ENCODE results near the gene DNAJA1.
"Not testable (repeated sequence)": the region's sequence is repeated elsewhere in the genome, so short reads cannot be mapped to it uniquely, and the experiment has no call there.

The DNAJA1 gene

GRCh38 chr9:33081128-33081851 lies 56.2 kb downstream of the DNAJA1 start:
- DNase-seq (ENCODE audit: low read depth, low spot score) = peak; percentile 77

GRCh38 chr9:33082128-33082527 lies 57.1 kb downstream of the DNAJA1 start:
- no peak for DNase-seq (ENCODE audit: low read depth, low spot score)

DNA sequence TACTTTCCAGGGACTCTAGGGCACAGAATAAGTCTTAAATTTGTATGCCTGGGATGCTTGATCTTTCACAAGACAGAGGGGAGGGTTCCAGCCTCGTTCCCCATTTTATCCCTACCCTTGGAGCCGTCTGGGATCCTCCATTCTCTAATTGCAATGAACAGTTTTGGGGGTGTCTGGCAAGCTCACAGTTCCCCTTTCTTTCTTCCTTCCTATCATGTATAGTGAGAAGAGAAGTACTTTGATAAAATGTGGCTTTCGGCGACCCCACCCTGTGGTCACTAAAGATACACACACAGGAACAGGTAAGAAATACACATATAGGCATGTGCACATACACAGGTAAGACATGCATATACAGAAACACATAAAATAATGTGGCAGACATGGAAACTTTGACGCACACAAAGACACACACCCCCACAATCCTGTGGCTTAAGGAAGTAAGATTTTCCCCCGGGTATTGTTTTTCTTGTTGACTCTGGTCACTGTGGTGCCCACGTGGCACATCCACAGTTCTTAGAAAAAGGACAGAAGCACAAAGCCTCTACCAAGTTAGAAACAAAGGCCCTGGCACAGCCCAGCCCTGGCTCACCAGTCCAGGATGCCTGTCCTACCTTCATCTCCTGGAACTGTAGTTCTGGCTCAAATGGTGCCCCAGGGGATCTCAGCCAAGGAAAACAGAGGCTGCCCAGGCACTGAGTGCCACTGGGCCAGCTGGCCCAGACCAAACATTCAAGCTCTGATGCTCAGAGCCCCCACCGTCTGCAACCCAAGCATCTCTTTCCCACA lies 57.7 kb downstream of the DNAJA1 start:
- DNase-seq (ENCODE audit: low read depth, low spot score) = no peak

GRCh38 chr9:33085672-33086071 lies 60.6 kb downstream of the DNAJA1 start:
- not testable (repeated sequence) for DNase-seq (ENCODE audit: low read depth, low spot score)

Measured in iPS DF 19.7 (cell line).